SH-SY5Y (cell line): ENCODE measurements around the gene TNFAIP3.

ENCODE experiments used
- GATA2 ChIP-seq: IDR thresholded peaks from 2 replicates; pipeline ENCODE4 v1.6.1; 2011; ENCODE audit warnings: mild to moderate bottlenecking, low read depth, low read length
- GATA3 ChIP-seq: IDR thresholded peaks from 2 replicates; pipeline ENCODE4 v1.6.1; 2011; ENCODE audit warnings: low read depth, mild to moderate bottlenecking, low read length, moderate library complexity

TNFAIP3 gene

DNA sequence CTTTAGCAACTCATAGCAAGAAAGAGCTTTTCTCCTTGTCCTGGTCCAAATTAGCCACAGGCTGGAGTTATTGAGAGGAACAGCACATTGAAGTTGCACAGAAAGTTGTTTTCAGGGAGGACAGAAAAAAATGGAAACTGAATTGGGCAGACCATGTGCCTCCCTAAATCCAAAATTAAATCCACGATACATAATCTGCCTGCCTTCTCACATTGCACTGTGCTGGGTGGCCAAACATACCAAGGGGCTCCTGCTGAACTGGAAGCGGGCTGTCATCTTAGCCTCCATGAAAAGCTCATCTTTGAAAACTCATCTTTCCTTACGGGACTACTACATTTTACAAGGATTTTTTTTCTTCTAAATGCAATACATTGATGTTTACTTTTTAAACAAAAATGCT is 59.9 kb downstream of the TNFAIP3 start:
- TF ChIP-seq GATA3 (no peak), GATA2 (no peak)

DNA sequence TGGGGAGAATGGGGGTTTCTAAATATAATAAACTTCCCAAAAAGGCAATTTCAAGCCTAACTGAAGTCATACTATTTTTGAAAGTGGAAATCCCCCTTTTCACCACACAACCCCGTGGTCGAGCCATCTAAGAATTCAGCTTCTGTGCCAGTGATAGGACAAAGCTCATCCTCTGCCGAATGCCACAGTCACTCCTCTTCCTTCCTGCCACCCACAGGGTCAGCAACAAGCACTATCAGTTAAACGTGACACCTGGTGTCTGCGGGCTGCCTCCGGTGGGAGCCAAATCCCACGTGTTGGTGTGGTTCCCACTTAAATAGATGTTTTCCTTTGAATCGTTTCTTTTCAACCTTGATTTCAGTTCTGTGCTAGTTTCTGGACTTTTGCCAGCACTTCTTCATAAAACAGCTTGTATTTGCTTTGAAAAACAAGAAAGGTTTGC is 60.7 kb downstream of the TNFAIP3 start:
- TF ChIP-seq GATA3, result no peak
- no peak for TF ChIP-seq GATA2

DNA sequence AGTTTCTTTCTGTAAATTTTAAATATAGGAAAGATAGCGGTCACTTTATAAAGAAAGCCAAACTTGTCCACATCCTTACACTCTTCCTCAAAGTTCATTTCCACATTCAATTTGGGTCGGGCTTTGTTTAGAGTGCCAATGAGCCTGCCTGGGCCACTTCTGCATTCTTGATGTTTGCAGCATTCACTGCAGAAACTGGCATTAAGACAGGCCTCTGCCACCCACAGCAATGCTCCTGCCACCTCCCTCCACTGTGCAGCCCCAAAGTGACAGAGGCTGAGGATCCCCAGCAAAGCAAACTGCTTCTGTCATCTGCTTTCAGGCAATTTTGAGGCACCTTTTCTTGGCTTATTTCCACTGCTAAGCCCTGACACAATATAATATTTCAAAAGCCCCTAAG is 61.2 kb downstream of the TNFAIP3 start:
- TF ChIP-seq GATA2, result no peak
- TF ChIP-seq GATA3, result no peak

DNA sequence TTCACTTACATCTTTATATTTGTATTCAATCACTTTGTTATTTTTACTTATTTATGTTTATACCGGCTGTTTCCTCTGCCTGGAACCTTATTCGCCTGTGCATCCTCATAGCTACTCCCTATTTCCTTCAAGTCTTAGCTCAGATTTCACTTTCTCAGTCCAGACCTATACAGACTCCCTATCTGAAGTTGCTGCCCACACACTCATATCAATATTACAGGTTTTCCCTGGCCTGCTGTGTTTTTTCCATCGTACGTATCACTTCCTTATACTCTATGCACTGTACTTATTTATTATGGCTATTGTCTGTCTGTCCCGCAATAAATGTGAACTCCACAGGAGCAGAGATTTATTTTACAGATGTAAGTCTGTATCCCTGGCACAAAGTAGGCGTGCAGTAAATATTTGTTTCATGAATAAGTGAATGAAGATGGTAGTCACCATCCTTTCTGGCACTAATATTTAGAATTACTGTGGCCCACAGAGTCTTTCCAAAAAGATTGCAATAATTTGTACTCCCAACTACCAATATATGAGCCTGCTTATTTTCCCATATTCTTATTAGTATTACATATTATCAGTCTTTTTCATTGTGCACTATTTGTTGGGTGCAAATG is 64.9 kb downstream of the TNFAIP3 start:
- no peak for TF ChIP-seq GATA2
- TF ChIP-seq GATA3, result no peak
